GM21367 (cell line): ENCODE measurements around the gene CD7.
"Not testable (repeated sequence)": the region's sequence is repeated elsewhere in the genome, so short reads cannot be mapped to it uniquely, and the experiment has no call there.

Experiments used
- ATAC-seq: cut with Tn5 transposase; IDR thresholded peaks from one replicate; pipeline ENCODE4 v1.9.1; 2021; ENCODE audit not compliant: unreplicated experiment

The CD7 gene

DNA sequence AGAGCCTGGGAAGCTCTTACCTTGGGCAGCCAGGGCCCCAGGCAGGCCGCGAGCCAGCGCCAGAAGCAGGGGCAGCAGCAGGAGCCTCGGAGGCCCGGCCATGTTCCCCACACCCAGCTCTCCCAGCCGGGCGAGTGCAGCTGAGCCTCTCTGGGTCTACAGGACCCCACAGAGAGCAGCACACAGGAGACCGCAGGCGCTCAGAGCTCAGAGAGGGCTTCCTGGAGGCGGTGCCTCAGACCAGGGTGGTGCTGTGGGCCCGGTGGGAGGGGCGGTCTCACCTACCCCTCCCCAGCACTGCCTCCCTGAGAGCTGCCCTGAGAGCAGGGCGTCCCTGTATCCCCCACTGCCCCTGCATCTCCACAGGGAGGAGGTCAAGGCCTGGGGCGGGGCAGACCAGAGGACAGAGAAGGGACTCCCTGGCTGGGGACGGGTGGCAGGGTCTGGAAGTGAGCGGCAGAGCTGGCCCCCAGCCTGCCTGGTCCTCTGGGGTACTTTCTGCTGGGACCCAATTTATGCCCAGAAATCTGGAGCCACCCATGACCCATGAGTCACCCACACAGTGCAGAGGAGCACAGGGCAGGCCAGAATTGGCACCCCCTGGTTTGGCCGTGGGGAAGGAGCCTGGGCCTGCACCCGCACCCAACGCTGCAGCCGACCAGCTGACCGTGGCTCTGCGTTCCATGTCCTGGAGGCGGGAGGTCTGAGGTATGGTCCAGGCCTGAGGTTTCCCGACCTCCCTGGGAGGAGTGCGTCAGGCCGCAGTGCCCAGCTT, at the start of gene CD7:
CD7 (minus strand) TSS at position 215 of the 775 bp plus-strand sequence; CDS start at position 102, 113 bp downstream.
- no peak for ATAC-seq

DNA sequence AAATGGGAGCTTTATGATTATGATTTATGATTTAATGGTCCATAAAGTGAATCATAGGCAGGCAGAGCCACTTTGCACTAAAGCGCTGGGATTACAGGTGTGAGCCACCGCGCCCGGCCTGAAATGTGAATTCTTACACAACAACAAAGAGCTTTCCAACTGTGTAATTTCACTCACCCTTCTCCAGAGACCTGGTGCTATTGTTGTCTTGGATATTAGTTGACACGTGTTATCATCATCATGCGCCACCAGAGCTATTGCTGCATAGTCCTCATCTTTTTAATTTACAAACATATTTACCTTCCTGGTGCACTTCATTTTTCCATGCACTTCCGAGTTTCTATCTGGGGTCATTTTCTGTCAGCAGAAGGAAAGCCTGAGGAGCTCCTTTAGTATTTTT, 49.3 kb upstream of the CD7 start:
- ATAC-seq = no peak

DNA sequence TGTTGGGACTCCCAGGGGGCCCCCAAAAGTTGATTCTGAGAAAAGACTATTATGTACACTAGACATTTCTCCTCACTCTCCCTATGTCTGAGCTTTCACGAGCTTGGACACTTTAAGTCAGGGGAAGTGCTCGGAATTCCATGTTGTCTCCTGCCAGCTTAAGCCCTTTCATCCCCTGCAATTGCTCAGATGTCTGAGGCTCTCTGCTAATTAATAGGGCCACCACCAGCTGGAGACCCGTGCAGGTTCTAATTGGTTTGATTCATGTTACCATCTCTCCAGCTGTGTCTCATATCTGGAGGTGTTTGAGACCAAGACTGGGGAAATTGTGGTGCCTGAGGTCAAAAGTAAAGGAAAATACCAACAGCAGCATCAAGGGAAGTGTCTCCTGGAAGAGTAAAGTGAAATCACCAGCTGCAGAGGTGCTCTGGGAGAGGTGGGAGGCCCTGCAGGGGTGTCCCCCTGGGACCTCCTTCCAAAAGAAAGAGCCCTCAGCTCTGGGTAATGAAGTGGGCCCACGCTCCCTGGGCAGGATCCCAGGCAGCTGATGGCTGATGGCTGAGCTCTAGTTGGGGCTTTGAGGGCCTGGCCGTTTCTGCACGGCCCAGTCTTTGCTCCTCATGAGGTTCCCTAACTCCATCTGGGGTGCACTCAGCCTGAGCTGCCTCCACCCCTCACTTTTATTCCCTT, 48.3 kb upstream of the CD7 start:
- no peak for ATAC-seq

- ATAC-seq = no peak
Observed at GRCh38 chr17:82361885-82362633, 44.7 kb upstream of the CD7 start.

DNA sequence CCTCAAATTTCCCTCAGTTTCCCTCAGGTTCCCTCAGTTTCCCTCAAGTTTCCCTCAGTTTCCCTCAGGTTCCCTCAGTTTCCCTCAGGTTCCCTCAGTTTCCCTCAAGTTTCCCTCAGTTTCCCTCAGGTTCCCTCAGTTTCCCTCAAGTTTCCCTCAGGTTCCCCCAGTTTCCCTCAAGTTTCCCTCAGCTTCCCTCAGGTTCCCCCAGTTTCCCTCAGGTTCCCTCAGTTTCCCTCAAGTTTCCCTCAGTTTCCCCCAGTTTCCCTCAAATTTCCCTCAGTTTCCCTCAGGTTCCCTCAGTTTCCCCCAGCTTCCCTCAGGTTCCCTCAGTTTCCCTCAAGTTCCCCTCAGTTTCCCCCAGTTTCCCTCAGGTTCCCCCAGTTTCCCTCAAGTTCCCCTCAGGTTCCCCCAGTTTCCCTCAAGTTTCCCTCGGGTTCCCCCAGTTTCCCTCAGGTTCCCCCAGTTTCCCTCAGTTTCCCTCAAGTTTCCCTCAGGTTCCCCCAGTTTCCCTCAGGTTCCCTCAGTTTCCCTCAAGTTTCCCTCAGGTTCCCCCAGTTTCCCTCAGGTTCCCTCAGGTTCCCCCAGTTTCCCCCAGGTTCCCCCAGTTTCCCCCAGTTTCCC, 42.2 kb upstream of the CD7 start:
- not testable (repeated sequence) for ATAC-seq

GRCh38 chr17:82358465-82359350, 41.3 kb upstream of the CD7 start, which contains the start of gene TEX19:
Gene TEX19, plus strand, starts transcription at chr17:82359247. Its CDS starts 2,904 bp downstream, at chr17:82362151.
- no peak for ATAC-seq

- no peak for ATAC-seq
Observed at GRCh38 chr17:82357394-82357793, 40.0 kb upstream of the CD7 start.

DNA sequence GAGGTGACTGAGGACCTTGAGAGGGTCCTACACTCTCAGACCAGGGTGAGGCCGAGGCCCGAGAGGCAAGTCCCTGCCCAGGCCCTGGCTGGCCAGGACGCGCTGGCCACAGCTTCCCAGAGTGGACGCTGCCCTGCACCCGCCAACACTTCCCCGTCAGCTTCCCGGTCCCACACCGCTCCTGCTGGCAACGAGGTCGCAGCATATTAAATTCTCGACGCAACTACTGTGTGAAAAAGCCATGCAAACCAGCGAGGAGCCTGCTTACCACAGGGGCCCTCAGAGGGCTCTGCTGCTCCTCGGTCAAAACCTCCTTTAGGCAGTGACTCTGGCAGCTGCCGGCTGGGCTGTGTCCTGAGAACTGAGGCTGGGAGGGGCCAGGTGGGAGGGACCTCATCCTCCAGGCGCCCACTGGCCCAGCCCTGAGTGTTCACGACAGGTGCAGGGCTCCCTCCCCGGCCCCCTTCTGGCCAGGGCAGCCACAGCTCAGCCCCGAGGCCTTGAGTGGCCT, 39.5 kb upstream of the CD7 start:
- ATAC-seq = no peak

- no peak for ATAC-seq
Observed at GRCh38 chr17:82355770-82356427, 38.5 kb upstream of the CD7 start.

GRCh38 chr17:82354804-82355308, 37.4 kb upstream of the CD7 start:
- ATAC-seq = no peak

GRCh38 chr17:82353484-82353883, 36.1 kb upstream of the CD7 start:
- no peak for ATAC-seq

DNA sequence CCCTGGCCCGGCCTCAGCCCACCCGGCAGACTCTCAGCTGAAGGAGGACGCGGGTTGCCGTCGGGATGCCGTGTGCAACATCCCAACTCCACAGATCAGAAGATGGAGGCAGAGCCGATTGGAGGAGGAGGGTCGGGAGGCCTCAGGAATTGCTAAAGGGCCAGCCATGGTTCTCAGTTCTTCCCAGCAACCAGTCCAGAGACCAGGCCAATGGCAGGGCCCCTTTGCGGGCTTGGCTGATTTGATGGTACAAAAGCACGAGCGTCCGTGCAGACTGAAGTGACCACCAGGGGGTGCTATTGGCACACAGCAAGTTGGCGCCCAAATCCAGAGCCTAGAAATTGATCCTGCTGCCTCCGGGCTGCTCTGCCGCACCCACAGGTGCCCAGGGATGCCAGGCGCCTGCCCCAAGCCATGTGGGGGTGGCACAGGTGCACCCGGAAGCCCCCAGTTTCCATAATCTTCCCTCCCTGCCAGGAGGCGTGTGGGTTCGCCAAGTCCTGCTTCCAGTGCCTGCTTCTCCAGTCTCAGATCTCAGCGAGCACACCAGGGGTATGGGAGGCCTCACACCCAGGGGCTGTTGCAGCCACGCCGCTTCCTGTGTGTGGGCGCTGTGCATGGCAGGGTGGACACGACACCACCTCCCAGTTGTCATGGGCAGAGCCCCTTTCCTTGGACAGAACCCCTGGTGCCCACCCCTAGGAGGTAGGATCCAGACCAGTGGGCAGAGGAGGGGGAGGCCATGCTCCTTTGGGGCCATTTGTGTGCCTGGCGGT, 34.5 kb upstream of the CD7 start:
- ATAC-seq = no peak

GRCh38 chr17:82351254-82351712, 33.9 kb upstream of the CD7 start:
- no peak for ATAC-seq

DNA sequence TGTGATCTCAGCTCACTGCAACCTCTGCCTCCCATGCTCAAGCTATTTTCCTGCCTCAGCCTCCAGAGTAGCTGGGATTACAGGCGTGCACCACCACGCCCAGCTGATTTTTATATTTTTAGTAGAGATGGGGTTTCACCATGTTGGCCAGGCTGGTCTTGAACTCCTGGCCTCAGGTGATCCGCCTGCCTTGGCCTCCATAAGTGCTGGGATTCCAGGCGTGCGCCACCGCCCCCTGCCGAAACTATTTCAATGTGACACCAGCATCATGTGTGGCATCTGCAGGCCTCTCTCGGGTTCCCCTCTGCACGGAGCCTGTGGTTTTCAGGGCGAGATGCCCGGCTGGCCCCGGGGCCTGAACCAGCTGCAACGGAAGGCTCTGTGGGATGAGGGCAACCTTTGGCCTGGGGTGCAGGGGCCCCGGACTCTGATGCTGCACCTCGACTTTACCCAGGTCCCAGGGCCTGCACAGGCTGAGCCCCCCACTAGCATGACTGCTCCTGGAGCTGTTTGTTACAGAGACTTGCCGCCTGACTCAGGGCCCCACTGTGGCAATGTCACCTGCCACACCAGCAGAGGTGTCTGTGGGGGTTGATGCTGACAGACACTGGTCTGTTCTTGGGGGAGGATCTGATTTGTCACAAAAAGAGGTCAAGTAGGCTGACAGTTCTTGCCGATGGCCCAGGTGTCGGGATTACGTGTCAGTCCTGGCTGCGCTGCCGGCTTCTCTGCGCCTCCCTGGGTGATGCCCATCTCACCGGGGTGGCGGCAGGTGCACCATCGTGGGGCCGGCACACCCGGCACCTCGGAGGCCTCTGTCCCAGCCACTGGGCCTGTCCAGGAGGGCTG, 33.0 kb upstream of the CD7 start:
- ATAC-seq = no peak

DNA sequence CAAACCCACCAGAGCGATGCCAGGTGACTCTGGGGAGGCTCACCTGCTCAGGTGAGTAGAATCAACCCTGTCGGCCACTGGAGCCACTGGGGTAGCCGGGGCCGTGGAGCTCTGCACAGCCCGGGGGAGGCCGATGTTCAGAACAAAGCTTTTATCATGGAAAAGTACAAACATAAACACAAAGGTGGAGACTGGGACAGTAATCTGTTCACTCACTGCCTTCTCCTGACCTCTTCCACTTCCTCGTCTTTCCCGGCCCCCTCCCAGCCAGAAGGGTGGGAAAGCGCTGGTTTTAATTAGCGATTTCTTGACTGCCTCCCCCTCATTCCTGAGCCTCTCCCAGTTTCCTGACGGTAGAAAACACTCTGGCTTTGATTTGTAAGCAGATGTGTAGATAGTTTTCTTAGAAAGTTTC, 31.9 kb upstream of the CD7 start:
- ATAC-seq = no peak

DNA sequence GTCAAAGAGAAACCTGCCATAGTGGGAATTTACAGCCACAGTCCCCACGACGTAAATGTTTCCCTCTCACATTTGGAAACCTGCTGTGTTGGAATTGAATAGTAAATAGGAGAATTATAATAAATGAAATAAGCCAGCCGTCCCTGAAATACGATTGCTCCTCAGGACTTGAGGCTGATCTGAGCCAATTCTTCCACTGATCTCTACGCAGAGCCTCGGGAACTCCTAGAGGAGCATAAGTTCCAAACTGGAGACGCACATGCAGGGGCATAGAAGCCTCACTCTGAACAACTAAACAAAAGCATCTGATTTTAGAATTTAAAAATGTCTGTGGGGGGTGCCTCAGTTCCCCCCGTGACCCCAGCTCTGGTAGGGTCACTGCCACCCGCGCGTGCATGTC, 31.5 kb upstream of the CD7 start:
- no peak for ATAC-seq

DNA sequence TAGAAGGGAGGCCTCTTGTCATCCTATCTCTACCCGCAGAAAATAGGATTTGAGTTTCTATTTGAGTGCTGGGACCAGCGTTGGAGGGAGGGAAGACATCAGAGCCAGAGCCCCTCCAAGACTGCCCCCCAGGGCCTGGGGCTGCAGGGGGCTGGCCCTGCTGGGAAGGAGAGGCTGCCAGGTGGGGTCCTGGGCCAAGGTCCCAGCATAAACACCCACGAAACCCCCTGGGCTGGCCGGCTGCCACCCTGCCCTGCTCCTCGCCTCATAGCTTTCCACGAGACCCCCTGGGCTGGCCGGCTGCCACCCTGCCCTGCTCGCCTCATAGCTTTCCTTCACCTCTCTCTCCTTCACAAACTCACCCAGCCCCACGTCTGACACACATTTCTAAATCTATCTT, 31.0 kb upstream of the CD7 start:
- no peak for ATAC-seq
